ENCODE results near the gene SLC35F6. TPM values are rescaled to one million over a fixed set of nuclear protein-coding genes. Genes with fewer than 3 reads are reported as not detected.

The SLC35F6 gene
- total RNA-seq, 2 experiments from 2014 or later, result 10.4 to 15.0 TPM

DNA sequence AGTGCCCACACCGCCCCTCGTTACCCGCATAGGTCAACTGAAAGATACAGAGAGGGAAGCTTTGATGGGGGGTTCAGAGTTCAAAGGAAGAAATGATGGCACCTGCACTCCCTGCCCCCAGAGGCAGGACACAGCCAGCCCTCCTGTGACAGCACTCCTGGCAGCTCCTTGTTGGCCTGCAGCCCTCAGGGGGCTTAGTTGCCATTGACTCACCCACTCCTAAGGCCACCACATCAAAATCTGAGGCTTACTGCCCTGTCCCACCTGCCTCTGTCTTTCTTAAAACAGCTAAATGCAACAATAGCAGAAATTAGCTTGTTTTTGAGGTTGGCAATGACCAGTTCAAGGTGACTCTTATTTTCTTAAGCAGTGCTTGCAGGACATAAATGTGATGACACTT is 31.6 kb upstream of the SLC35F6 start:
- intact Hi-C loops (cut with micrococcal nuclease; ENCODE audit: unreplicated experiment), result no loop called here
- H2AFZ ChIP-seq (ENCODE audit: low read length), result no peak overlapping the region
- no peaks in the 10 kb centered on the region for H3K4me1 ChIP-seq (ENCODE audit: insufficient read depth, low read length, poor library complexity, severe bottlenecking)
- DNase-seq (ENCODE audit: low spot score), result no peak
- H3K4me2 ChIP-seq (ENCODE audit: low read length), result no peak overlapping the region
- no peak overlapping the region for H3K4me3 ChIP-seq (ENCODE audit: low read depth, low read length, poor library complexity, severe bottlenecking)
- no peaks in the 10 kb centered on the region for H3K79me2 ChIP-seq (ENCODE audit: insufficient read depth, low read depth, low read length)
- CTCF ChIA-PET (ENCODE audit: unreplicated experiment), result no interaction called here
- TF ChIP-seq EZH2phosphoT487 (IDR thresholded peaks at IDR 0.05; ENCODE audit: borderline replicate concordance, low read depth, low read length), result no peak
- TF ChIP-seq, protein P1, sequence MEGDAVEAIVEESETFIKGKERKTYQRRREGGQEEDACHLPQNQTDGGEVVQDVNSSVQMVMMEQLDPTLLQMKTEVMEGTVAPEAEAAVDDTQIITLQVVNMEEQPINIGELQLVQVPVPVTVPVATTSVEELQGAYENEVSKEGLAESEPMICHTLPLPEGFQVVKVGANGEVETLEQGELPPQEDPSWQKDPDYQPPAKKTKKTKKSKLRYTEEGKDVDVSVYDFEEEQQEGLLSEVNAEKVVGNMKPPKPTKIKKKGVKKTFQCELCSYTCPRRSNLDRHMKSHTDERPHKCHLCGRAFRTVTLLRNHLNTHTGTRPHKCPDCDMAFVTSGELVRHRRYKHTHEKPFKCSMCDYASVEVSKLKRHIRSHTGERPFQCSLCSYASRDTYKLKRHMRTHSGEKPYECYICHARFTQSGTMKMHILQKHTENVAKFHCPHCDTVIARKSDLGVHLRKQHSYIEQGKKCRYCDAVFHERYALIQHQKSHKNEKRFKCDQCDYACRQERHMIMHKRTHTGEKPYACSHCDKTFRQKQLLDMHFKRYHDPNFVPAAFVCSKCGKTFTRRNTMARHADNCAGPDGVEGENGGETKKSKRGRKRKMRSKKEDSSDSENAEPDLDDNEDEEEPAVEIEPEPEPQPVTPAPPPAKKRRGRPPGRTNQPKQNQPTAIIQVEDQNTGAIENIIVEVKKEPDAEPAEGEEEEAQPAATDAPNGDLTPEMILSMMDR (conservative IDR thresholded peaks at IDR 0.05; ENCODE audit: low read length), result no peak
- H3K9me3 ChIP-seq (ENCODE audit: low read length), result no peaks in the 10 kb centered on the region
- H3K9me2 ChIP-seq (ENCODE audit: insufficient read depth, low read length), result no peaks in the 10 kb centered on the region
- H3K36me3 ChIP-seq (ENCODE audit: insufficient read depth, low read length), result no peaks in the 10 kb centered on the region
- no peaks in the 10 kb centered on the region for H4K20me1 ChIP-seq (ENCODE audit: insufficient read depth, low read length)
- no peak overlapping the region for H3K27ac ChIP-seq (ENCODE audit: low read depth, low read length, poor library complexity, severe bottlenecking)
- BruUV-seq (replicated peaks), result no TSS peak
- POLR2A ChIA-PET, result no interaction called here

DNA sequence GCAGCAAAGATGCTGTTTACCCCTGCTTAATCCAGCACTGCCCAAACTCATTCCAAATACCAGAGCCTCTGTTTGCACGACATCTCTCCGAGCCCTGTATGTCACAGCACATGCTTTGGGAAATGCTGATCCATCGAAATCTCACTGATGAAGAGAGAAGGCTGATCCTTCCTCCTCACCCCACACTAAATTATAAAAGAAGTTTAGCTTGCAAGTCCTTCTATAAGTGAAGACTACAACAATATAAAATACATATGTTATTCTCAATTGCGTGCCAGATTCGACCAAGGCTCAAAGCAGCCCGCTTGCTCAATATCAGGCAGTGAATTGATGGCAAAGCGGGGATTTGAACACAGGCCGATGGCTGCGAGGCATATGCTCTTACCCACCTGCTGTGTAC is 30.7 kb upstream of the SLC35F6 start:
- CTCF ChIA-PET (ENCODE audit: unreplicated experiment), result no interaction called here

DNA sequence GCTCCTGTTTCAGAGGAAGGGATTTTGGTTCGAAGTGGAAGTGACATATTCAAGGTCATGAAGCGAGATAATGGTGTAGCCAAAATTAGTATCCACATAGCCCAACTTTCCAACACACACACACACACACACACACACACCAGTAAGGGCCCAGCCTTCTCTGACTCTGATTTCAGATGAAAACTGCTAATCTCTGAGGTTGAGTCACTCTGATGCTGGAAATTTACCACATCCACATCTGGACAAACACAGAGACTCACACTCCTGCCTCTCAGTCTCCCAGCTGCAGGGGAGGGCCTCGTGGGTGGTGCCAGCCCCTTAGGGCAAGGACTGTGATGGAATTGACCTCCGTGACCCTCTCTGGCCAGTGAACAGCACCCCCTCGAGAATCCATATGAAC is 29.0 kb upstream of the SLC35F6 start:
- Histone ChIP-seq H3K4me3 (ENCODE audit: low read depth, low read length, poor library complexity, severe bottlenecking) (no peak overlapping the region), H3K4me2 (ENCODE audit: low read length) (no peak overlapping the region), H3K4me1 (ENCODE audit: insufficient read depth, low read length, poor library complexity, severe bottlenecking) (no peaks in the 10 kb centered on the region), H3K79me2 (ENCODE audit: insufficient read depth, low read depth, low read length) (no peaks in the 10 kb centered on the region), H3K27ac (ENCODE audit: low read depth, low read length, poor library complexity, severe bottlenecking) (no peak overlapping the region), H3K36me3 (ENCODE audit: insufficient read depth, low read length) (no peaks in the 10 kb centered on the region), H4K20me1 (ENCODE audit: insufficient read depth, low read length) (no peaks in the 10 kb centered on the region), H3K9me2 (ENCODE audit: insufficient read depth, low read length) (no peaks in the 10 kb centered on the region), H2AFZ (ENCODE audit: low read length) (no peak overlapping the region), H3K9me3 (ENCODE audit: low read length) (no peaks in the 10 kb centered on the region)
- BruUV-seq (replicated peaks), result no TSS peak
- DNase-seq (ENCODE audit: low spot score), result no peak
- intact Hi-C loops (cut with micrococcal nuclease; ENCODE audit: unreplicated experiment), result no loop called here
- ChIA-PET CTCF (ENCODE audit: unreplicated experiment) (no interaction called here), POLR2A (no interaction called here)
- no peak for TF ChIP-seq EZH2phosphoT487 (IDR thresholded peaks at IDR 0.05; ENCODE audit: borderline replicate concordance, low read depth, low read length)
- TF ChIP-seq, protein P1 (conservative IDR thresholded peaks at IDR 0.05; ENCODE audit: low read length), result no peak

More for the DNA sequence above, 30.7 kb upstream of the SLC35F6 start:
- DNase-seq (ENCODE audit: low spot score), result no peak
- no peaks in the 10 kb centered on the region for H3K36me3 ChIP-seq (ENCODE audit: insufficient read depth, low read length)
- intact Hi-C loops (cut with micrococcal nuclease; ENCODE audit: unreplicated experiment), result no loop called here
- BruUV-seq (replicated peaks), result no TSS peak
- no peak overlapping the region for H2AFZ ChIP-seq (ENCODE audit: low read length)
- no peaks in the 10 kb centered on the region for H3K4me1 ChIP-seq (ENCODE audit: insufficient read depth, low read length, poor library complexity, severe bottlenecking)
- no peak overlapping the region for H3K27ac ChIP-seq (ENCODE audit: low read depth, low read length, poor library complexity, severe bottlenecking)
- no peaks in the 10 kb centered on the region for H3K79me2 ChIP-seq (ENCODE audit: insufficient read depth, low read depth, low read length)
- no peak overlapping the region for H3K4me2 ChIP-seq (ENCODE audit: low read length)
- H3K9me3 ChIP-seq (ENCODE audit: low read length), result no peaks in the 10 kb centered on the region
- TF ChIP-seq EZH2phosphoT487 (IDR thresholded peaks at IDR 0.05; ENCODE audit: borderline replicate concordance, low read depth, low read length), result no peak
- TF ChIP-seq, protein P1 (conservative IDR thresholded peaks at IDR 0.05; ENCODE audit: low read length), result no peak
- POLR2A ChIA-PET, result no interaction called here
- no peaks in the 10 kb centered on the region for H4K20me1 ChIP-seq (ENCODE audit: insufficient read depth, low read length)
- H3K4me3 ChIP-seq (ENCODE audit: low read depth, low read length, poor library complexity, severe bottlenecking), result no peak overlapping the region
- no peaks in the 10 kb centered on the region for H3K9me2 ChIP-seq (ENCODE audit: insufficient read depth, low read length)
